Esophagus (tissue), 2 donors: ENCODE data around the gene HCST. TPM values are rescaled to one million over a fixed set of nuclear protein-coding genes. Genes with fewer than 3 reads are reported as not detected.

ENCODE experiments used
- H3K27ac ChIP-seq, 2 donors: one replicate each; pipeline ENCODE4 v1.5.1; 2013; ENCODE audit warnings: low read depth in 2 of 2, mild to moderate bottlenecking in 2 of 2, inconsistent platforms in 1 of 2, low read length in 1 of 2, moderate library complexity in 1 of 2
- H3K27me3 ChIP-seq, 2 donors: one replicate each; pipeline ENCODE4 v1.6.1; 2013; ENCODE audit warnings: low read length in 2 of 2, control low read depth in 1 of 2, mild to moderate bottlenecking in 1 of 2; ENCODE audit not compliant: insufficient read depth in 2 of 2, control insufficient read depth in 1 of 2
- H3K36me3 ChIP-seq, 2 donors: one replicate each; pipeline ENCODE4 v1.6.1; 2013; ENCODE audit warnings: low read length in 1 of 2; ENCODE audit not compliant: control insufficient read depth in 2 of 2, insufficient read depth in 2 of 2
- H3K4me1 ChIP-seq, 2 donors: one replicate each; pipeline ENCODE4 v1.6.1; 2013; ENCODE audit warnings: low read length in 1 of 2; ENCODE audit not compliant: control insufficient read depth in 2 of 2, insufficient read depth in 2 of 2
- H3K4me3 ChIP-seq, 2 donors: one replicate each; pipeline ENCODE4 v1.5.1; 2013; ENCODE audit warnings: low read length in 2 of 2, mild to moderate bottlenecking in 2 of 2, low read depth in 1 of 2, moderate library complexity in 1 of 2
- H3K9me3 ChIP-seq, 2 donors: one replicate each; pipeline ENCODE4 v1.6.1; 2013; ENCODE audit warnings: mild to moderate bottlenecking in 2 of 2, low read depth in 1 of 2, low read length in 1 of 2, moderate library complexity in 1 of 2; ENCODE audit not compliant: control insufficient read depth in 2 of 2, insufficient read depth in 1 of 2
- WGBS, 2 donors: extraction: QIAGEN DNeasy Blood & Tissue Kit; methylation state at CpG; one replicate each; pipeline ENCODE4 v1.1.7; 2013; 5-methylcytosine and 5-hydroxymethylcytosine counted together
- polyA plus RNA-seq, 2 donors: library from polyadenylated mRNA; stranded (reverse); fragments of 200-250 nt; gene quantifications; one replicate each; pipeline ENCODE4 v1.2.3, GENCODE V29; 2013
- donor health status: healthy with polysubstance abuse.
- donor health status: Bipolar disorder and iron deficiency.

HCST gene
- polyA plus RNA-seq, 2 donors = 6.2 to 6.7 TPM

DNA sequence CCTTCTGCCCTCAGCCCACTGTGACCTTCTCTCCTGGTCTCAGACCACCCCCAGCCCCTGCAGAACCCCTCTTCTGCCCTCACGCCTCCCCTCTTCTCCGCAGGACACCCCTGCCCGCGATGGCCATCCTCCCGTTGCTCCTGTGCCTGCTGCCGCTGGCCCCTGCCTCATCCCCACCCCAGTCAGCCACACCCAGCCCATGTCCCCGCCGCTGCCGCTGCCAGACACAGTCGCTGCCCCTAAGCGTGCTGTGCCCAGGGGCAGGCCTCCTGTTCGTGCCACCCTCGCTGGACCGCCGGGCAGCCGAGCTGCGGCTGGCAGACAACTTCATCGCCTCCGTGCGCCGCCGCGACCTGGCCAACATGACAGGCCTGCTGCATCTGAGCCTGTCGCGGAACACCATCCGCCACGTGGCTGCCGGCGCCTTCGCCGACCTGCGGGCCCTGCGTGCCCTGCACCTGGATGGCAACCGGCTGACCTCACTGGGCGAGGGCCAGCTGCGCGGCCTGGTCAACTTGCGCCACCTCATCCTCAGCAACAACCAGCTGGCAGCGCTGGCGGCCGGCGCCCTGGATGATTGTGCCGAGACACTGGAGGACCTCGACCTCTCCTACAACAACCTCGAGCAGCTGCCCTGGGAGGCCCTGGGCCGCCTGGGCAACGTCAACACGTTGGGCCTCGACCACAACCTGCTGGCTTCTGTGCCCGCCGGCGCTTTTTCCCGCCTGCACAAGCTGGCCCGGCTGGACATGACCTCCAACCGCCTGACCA is 37.2 kb downstream of the HCST start:
- Histone ChIP-seq H3K27me3 (no peaks in the 10 kb centered on the region), H3K36me3 (peaks cover 1 to 21% of the 10 kb centered on the region in 2 donors), H3K9me3 (no peaks in the 10 kb centered on the region), H3K4me1 (peaks cover 9 to 24% of the 10 kb centered on the region in 2 donors), H3K4me3 (no peak overlapping the region), H3K27ac (no peak overlapping the region)
- WGBS, 2 donors = 92 to 93% methylated on average over 55 of the region's 55 CpGs

DNA sequence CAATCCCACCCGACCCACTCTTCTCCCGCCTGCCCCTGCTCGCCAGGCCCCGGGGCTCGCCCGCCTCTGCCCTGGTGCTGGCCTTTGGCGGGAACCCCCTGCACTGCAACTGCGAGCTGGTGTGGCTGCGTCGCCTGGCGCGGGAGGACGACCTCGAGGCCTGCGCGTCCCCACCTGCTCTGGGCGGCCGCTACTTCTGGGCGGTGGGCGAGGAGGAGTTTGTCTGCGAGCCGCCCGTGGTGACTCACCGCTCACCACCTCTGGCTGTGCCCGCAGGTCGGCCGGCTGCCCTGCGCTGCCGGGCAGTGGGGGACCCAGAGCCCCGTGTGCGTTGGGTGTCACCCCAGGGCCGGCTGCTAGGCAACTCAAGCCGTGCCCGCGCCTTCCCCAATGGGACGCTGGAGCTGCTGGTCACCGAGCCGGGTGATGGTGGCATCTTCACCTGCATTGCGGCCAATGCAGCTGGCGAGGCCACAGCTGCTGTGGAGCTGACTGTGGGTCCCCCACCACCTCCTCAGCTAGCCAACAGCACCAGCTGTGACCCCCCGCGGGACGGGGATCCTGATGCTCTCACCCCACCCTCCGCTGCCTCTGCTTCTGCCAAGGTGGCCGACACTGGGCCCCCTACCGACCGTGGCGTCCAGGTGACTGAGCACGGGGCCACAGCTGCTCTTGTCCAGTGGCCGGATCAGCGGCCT is 37.9 kb downstream of the HCST start:
- Histone ChIP-seq H3K36me3 (peaks cover 7 to 25% of the 10 kb centered on the region in 2 donors), H3K27ac (no peak overlapping the region)

GRCh38 chr19:35940839-35941238 is 38.5 kb downstream of the HCST start:
- no peaks in the 10 kb centered on the region for H3K9me3 ChIP-seq
- H3K36me3 ChIP-seq = peaks cover 7 to 25% of the 10 kb centered on the region in 2 donors
- peaks cover 9 to 19% of the 10 kb centered on the region in 2 donors for H3K4me1 ChIP-seq
- H3K27ac ChIP-seq = no peak overlapping the region
- H3K27me3 ChIP-seq = no peaks in the 10 kb centered on the region
- no peak overlapping the region for H3K4me3 ChIP-seq
- WGBS, 2 donors = 62 to 71% methylated on average over 4 of the region's 4 CpGs

More for the DNA sequence above, 37.9 kb downstream of the HCST start:
- Histone ChIP-seq H3K4me1 (peaks cover 9 to 24% of the 10 kb centered on the region in 2 donors), H3K4me3 (no peak overlapping the region), H3K27me3 (no peaks in the 10 kb centered on the region), H3K9me3 (no peaks in the 10 kb centered on the region)
- 87 to 90% methylated on average over 47 to 51 of the region's 51 CpGs for WGBS, 2 donors

- whole genome bisulfite sequencing, 2 donors = 93 to 94% methylated on average over 3 of the region's 3 CpGs
- H3K9me3 ChIP-seq = no peaks in the 10 kb centered on the region
- H3K4me3 ChIP-seq = no peak overlapping the region
- H3K27me3 ChIP-seq = no peaks in the 10 kb centered on the region
- H3K36me3 ChIP-seq = peaks cover 7 to 25% of the 10 kb centered on the region in 2 donors
- H3K4me1 ChIP-seq = peaks cover 9 to 17% of the 10 kb centered on the region in 2 donors
- H3K27ac ChIP-seq = no peak overlapping the region
These were observed 39.9 kb downstream of the HCST start for GRCh38 chr19:35942235-35942634.

- no peaks in the 10 kb centered on the region for H3K9me3 ChIP-seq
- H3K36me3 ChIP-seq = peaks cover 7 to 22% of the 10 kb centered on the region in 2 donors
- no peak overlapping the region for H3K27ac ChIP-seq
- H3K4me3 ChIP-seq = no peak overlapping the region
- peaks cover 4 to 5% of the 10 kb centered on the region in 2 donors for H3K4me1 ChIP-seq
- H3K27me3 ChIP-seq = no peaks in the 10 kb centered on the region
- 86 to 87% methylated on average over 9 of the region's 9 CpGs for WGBS, 2 donors
These were observed 41.3 kb downstream of the HCST start for GRCh38 chr19:35943321-35944301.

- Histone ChIP-seq H3K36me3 (peaks cover 7 to 19% of the 10 kb centered on the region in 2 donors), H3K4me3 (no peak overlapping the region), H3K4me1 (no peaks in the 10 kb centered on the region), H3K27ac (no peak overlapping the region), H3K27me3 (no peaks in the 10 kb centered on the region), H3K9me3 (no peaks in the 10 kb centered on the region)
- 82 to 84% methylated on average over 49 to 52 of the region's 52 CpGs for WGBS, 2 donors
These were observed 42.2 kb downstream of the HCST start for GRCh38 chr19:35944556-35944955.

DNA sequence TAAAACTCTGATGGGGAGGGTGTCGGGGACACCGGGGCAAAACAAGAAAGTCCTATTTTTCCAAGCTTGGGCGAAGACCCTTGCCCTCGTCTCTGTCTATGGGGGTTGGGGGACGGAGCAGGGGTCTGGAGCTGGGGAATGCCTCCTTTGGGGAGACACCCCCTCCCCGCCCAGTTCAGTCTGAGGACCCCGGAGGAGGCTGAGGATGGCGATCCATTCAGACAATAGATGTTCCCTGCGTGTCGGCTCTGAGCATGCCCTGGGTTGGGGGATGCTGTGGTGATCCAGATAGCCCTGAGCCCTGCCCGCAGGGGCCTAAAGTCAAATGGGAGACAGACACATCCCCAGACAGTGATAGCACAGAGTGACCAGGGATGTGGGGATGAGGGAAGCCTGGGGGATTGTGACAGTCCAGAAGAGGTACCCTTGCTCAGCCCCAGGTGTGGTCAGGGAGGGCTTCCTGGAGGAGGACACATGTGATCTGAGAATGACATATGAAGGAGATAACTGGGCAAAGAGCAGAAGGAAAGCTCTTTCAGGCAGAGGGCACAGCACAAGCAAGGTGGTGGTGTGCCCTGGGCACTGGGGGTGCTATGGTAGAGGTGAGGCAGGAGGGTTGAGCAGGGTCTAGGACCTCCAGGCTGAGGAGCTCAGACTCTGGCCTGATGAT is 42.9 kb downstream of the HCST start:
- no peak overlapping the region for H3K27ac ChIP-seq
- no peak overlapping the region for H3K4me3 ChIP-seq
- peaks cover 7 to 12% of the 10 kb centered on the region in 2 donors for H3K36me3 ChIP-seq
- no peaks in the 10 kb centered on the region for H3K9me3 ChIP-seq
- WGBS, 2 donors = 93% methylated on average over 11 of the region's 11 CpGs
- H3K27me3 ChIP-seq = no peaks in the 10 kb centered on the region
- no peaks in the 10 kb centered on the region for H3K4me1 ChIP-seq

DNA sequence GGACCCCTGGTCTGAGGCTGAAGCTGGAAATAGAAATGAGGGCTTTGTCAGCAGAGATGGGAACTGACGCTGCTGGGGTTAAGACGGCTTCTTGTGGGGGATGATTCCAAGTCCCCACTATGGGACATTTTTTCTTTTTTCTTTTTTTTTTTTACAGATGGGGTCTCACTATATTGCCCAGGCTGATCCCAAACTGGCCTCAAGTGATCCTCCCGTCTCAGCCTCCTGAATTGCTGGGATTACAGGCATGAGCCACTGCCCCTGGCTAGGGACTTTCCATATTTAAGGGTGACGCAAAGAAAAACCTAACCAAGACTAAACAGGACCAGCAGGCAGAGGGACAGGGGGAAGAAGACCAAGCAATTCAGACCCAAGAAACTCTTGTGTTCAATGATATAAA is 43.9 kb downstream of the HCST start:
- peaks cover 7 to 8% of the 10 kb centered on the region in 2 donors for H3K36me3 ChIP-seq
- no peak overlapping the region for H3K4me3 ChIP-seq
- no peaks in the 10 kb centered on the region for H3K27me3 ChIP-seq
- no peak overlapping the region for H3K27ac ChIP-seq
- H3K4me1 ChIP-seq = no peaks in the 10 kb centered on the region
- 82 to 85% methylated on average over 4 of the region's 4 CpGs for WGBS, 2 donors
- no peaks in the 10 kb centered on the region for H3K9me3 ChIP-seq

DNA sequence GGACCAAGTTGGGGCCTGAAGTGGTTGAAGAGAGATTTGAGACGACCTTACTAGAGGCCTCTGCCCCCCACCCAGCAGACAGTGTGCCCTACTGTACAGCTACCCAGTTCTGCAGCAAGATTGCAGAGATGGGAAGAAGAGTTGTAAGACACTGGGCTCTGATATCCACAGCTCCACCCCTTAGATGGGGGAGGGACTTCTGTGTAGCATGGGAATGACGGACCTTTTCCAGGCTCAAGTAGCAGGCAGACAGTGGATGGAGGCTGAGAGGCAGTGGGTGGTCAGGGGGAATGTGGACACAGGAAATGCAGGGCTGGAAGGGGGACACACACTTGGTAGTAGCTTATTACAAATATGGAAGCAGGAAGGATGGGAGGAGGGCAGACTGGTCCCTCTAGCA is 46.8 kb downstream of the HCST start:
- Histone ChIP-seq H3K27ac (no peak overlapping the region), H3K36me3 (peaks cover 7 to 8% of the 10 kb centered on the region in 2 donors), H3K27me3 (no peaks in the 10 kb centered on the region), H3K4me1 (no peaks in the 10 kb centered on the region), H3K9me3 (no peaks in the 10 kb centered on the region), H3K4me3 (no peak overlapping the region)
- WGBS, 2 donors = 30% methylated on average over 2 of the region's 2 CpGs
